Keratinocyte (primary cell): Measurements from ENCODE around the gene PFKP. TPM values are rescaled to one million over a fixed set of nuclear protein-coding genes. Genes with fewer than 3 reads are reported as not detected.

ENCODE experiments used
- DNase-seq: peaks from one replicate; pipeline ENCODE4 v3.0.0-alpha.2; 2011; ENCODE audit warnings: low read depth, missing footprints, low spot score
- FAIRE-seq: peaks from 2 replicates; lab custom pipeline; 2011; peaks lifted over from hg19 to GRCh38; lab: Jason Lieb, UNC
- H2AFZ ChIP-seq: 2 replicates; pipeline ENCODE4 v1.6.0; 2012; ENCODE audit warnings: low read length, control low read depth, inconsistent platforms; ENCODE audit not compliant: control insufficient read depth
- H3K27ac ChIP-seq: 2 replicates; pipeline ENCODE4 v1.5.1; 2011; ENCODE audit warnings: low read length; ENCODE audit not compliant: control insufficient read depth, insufficient read depth
- H3K27me3 ChIP-seq: 3 replicates; pipeline ENCODE4 v1.6.0; 2011; ENCODE audit warnings: low read length; ENCODE audit not compliant: control insufficient read depth, insufficient read depth; ENCODE audit errors: extremely low read depth
- H3K36me3 ChIP-seq, 2 experiments: 2 replicates in 1 of 2; 3 replicates in 1 of 2; pipeline ENCODE4 v1.5.1; 2011; ENCODE audit warnings: low read length in 2 of 2, mild to moderate bottlenecking in 1 of 2; ENCODE audit not compliant: control insufficient read depth in 2 of 2, insufficient read depth in 2 of 2; ENCODE audit errors: extremely low read depth in 1 of 2
- H3K4me1 ChIP-seq: 3 replicates; pipeline ENCODE4 v1.5.1; 2011; ENCODE audit warnings: low read length; ENCODE audit not compliant: control insufficient read depth, insufficient read depth; ENCODE audit errors: extremely low read depth
- H3K4me2 ChIP-seq: 3 replicates; pipeline ENCODE4 v1.6.0; 2011; ENCODE audit warnings: low read depth, low read length; ENCODE audit not compliant: control insufficient read depth, insufficient read depth; ENCODE audit errors: extremely low read depth
- H3K4me3 ChIP-seq, 3 experiments: fragments of 200-600 bp in 1 of 3; sonication (generic) in 1 of 3; 2 replicates in 2 of 3; 3 replicates in 1 of 3; pipeline ENCODE4 v1.5.1; 2011 to 2016; ENCODE audit warnings: low read length in 3 of 3, mild to moderate bottlenecking in 3 of 3, control low read depth in 2 of 3, inconsistent platforms in 1 of 3, low read depth in 1 of 3, mixed read lengths in 1 of 3, mixed run types in 1 of 3, moderate library complexity in 1 of 3; ENCODE audit not compliant: control insufficient read depth in 2 of 3, insufficient read depth in 2 of 3; ENCODE audit errors: extremely low read depth in 1 of 3
- H3K79me2 ChIP-seq: 2 replicates; pipeline ENCODE4 v1.6.0; 2012; ENCODE audit warnings: low read length; ENCODE audit not compliant: control insufficient read depth, insufficient read depth
- H3K9ac ChIP-seq: 3 replicates; pipeline ENCODE4 v1.6.0; 2011; ENCODE audit warnings: low read length; ENCODE audit not compliant: control insufficient read depth, insufficient read depth; ENCODE audit errors: extremely low read depth
- H3K9me1 ChIP-seq: 3 replicates; pipeline ENCODE4 v1.6.0; 2011; ENCODE audit warnings: low read length; ENCODE audit not compliant: control insufficient read depth, insufficient read depth; ENCODE audit errors: extremely low read depth
- H3K9me3 ChIP-seq: 2 replicates; pipeline ENCODE4 v1.5.1; 2012; ENCODE audit warnings: low read depth, low read length; ENCODE audit not compliant: control insufficient read depth
- H4K20me1 ChIP-seq: 3 replicates; pipeline ENCODE4 v1.6.0; 2011; ENCODE audit warnings: low read length; ENCODE audit not compliant: control insufficient read depth, insufficient read depth; ENCODE audit errors: extremely low read depth
- EZH2 ChIP-seq: IDR thresholded peaks from one replicate; pipeline ENCODE4 v1.6.1; 2012; ENCODE audit warnings: inconsistent platforms, mild to moderate bottlenecking, low read length, moderate library complexity
- dilution Hi-C: fragments of 300-500 bp; cut with MboI; formaldehyde crosslinking; loops from one replicate; pipeline ENCODE4 v1.7.0; 2020; ENCODE audit warnings: low sequenced_read_pairs; ENCODE audit not compliant: extremely low pct_ligation_motif_present
- polyA plus RNA-seq, 5 experiments: library from polyadenylated mRNA; depleted of rRNA in 3 of 5; stranded (reverse) in 3 of 5; stranded (forward) in 1 of 5; unstranded in 1 of 5; fragments of >200 nt; gene quantifications; 1 replicate in 1 of 5; 2 replicates in 3 of 5; 3 replicates in 1 of 5; pipeline versions ENCODE4 v1.2.1 to v1.2.3, GENCODE V29; 2011 to 2012; ENCODE audit warnings: missing spikeins in 2 of 5, low read depth in 1 of 5, low replicate concordance in 1 of 5
- TF ChIP-seq, protein P1 (sequence below), 3 experiments: IDR thresholded peaks in 1 of 3; conservative IDR thresholded peaks in 1 of 3; optimal IDR thresholded peaks in 1 of 3; 2 replicates in 2 of 3; 3 replicates in 1 of 3; pipeline versions ENCODE3 to v1.5.1; 2011; ENCODE audit warnings: low read length in 3 of 3, mild to moderate bottlenecking in 3 of 3, moderate library complexity in 2 of 3, control low read depth in 1 of 3, inconsistent platforms in 1 of 3; ENCODE audit not compliant: insufficient read depth in 2 of 3; ENCODE audit errors: extremely low read depth in 1 of 3

The PFKP gene
- polyA plus RNA-seq, 1 donor (not counting 4 experiments of a cell fraction or from before 2014, with no cell fraction given): 117 TPM

DNA sequence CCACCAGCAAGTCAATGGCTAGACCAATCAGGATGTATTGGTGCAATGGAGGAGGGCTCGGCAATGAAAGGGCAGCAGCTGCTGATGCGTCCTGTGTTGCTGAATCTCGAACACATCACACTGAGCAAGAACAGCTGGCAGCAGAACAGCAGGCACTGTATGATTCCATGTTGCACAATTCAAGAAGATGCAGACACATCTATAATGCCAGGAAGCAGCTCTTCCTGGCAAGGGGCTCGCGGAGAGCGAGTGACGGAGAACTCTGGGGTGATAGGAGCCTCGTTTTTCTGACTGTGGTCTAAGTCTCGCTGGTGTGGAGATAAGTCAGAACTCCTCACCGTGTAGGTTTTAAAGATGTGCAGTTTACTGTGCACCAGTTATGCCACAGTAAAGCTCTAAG lies 24.8 kb upstream of the PFKP start:
- TF ChIP-seq EZH2: no peak
- TF ChIP-seq, protein P1, sequence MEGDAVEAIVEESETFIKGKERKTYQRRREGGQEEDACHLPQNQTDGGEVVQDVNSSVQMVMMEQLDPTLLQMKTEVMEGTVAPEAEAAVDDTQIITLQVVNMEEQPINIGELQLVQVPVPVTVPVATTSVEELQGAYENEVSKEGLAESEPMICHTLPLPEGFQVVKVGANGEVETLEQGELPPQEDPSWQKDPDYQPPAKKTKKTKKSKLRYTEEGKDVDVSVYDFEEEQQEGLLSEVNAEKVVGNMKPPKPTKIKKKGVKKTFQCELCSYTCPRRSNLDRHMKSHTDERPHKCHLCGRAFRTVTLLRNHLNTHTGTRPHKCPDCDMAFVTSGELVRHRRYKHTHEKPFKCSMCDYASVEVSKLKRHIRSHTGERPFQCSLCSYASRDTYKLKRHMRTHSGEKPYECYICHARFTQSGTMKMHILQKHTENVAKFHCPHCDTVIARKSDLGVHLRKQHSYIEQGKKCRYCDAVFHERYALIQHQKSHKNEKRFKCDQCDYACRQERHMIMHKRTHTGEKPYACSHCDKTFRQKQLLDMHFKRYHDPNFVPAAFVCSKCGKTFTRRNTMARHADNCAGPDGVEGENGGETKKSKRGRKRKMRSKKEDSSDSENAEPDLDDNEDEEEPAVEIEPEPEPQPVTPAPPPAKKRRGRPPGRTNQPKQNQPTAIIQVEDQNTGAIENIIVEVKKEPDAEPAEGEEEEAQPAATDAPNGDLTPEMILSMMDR (optimal IDR thresholded peaks at IDR 0.05 in 1 of 3, IDR thresholded peaks at IDR 0.05 in 1 of 3, conservative IDR thresholded peaks at IDR 0.05 in 1 of 3; ENCODE audit: extremely low read depth in 1 of 3, insufficient read depth in 2 of 3, low read length in 3 of 3): no peak

DNA sequence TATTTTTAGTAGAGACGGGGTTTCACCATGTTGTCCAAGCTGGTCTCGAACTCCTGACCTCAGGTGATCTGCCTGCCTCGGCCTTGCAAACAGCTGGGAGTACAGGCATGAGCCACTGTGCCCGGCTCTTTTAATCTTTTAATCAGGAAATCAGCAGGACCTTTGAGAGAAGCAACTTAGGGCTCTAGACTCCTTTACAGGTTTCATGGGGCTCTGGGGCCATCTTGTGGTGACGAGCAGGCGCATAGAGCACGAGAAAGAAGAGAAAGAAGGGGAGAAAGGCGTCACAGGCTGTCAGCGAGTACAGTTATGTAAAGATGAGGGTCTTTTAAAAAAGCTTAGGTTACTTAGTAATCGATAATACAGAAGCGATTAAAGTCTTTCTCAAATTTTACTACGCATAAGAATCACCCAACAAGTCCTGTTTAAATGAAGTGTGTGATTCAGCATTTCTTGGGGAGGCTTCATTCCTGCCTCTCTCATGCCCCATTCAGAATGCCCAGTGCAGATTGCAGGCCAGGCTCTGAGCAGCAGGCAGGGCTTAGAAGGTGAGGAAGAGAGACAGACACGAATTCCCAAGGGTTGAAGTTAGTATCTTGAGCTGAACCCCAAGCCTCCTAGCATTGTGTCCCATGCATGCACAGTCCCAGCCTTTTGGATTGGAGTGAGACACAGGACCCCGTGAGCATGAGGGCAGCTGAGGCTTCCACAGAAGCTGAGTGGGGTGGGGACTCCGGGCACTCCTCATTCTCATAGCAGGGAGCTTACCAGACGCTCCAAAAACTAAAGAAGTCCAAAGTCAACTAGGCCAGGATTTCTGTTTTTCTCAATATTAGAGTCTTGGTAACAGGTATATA lies 23.6 kb upstream of the PFKP start:
- no peak overlapping the region for H3K4me3 ChIP-seq
- no peak for DNase-seq
- dilution Hi-C loops: no loop called here

More for the DNA sequence above, 24.8 kb upstream of the PFKP start:
- H3K9ac ChIP-seq: no peak overlapping the region
- no peaks in the 10 kb centered on the region for H3K9me1 ChIP-seq
- no peak overlapping the region for H3K4me2 ChIP-seq
- no peaks in the 10 kb centered on the region for H3K9me3 ChIP-seq
- no peaks in the 10 kb centered on the region for H4K20me1 ChIP-seq
- no peaks in the 10 kb centered on the region for H3K36me3 ChIP-seq
- peaks cover 4% of the 10 kb centered on the region for H3K4me1 ChIP-seq
- no peak overlapping the region for H2AFZ ChIP-seq
- dilution Hi-C loops: no loop called here
- H3K27me3 ChIP-seq: peaks cover 10% of the 10 kb centered on the region
- DNase-seq (no peak), FAIRE-seq (no peak)
- no peak overlapping the region for H3K4me3 ChIP-seq
- no peaks in the 10 kb centered on the region for H3K79me2 ChIP-seq
- H3K27ac ChIP-seq: no peak overlapping the region

More for the DNA sequence above, 23.6 kb upstream of the PFKP start:
- Histone ChIP-seq H3K27me3 (peaks cover 10% of the 10 kb centered on the region), H3K9me1 (no peaks in the 10 kb centered on the region), H3K9ac (no peak overlapping the region), H3K4me1 (peaks cover 4% of the 10 kb centered on the region), H2AFZ (no peak overlapping the region), H3K79me2 (no peaks in the 10 kb centered on the region), H3K36me3 (no peaks in the 10 kb centered on the region), H3K9me3 (no peaks in the 10 kb centered on the region), H3K27ac (no peak overlapping the region), H3K4me2 (no peak overlapping the region), H4K20me1 (no peaks in the 10 kb centered on the region)
- TF ChIP-seq EZH2: no peak
- TF ChIP-seq, protein P1 (optimal IDR thresholded peaks at IDR 0.05 in 1 of 3, IDR thresholded peaks at IDR 0.05 in 1 of 3, conservative IDR thresholded peaks at IDR 0.05 in 1 of 3; ENCODE audit: extremely low read depth in 1 of 3, insufficient read depth in 2 of 3, low read length in 3 of 3): peak; percentile 76 to 83 (median 79)
- FAIRE-seq: peak; percentile 74
